Right ventricle myocardium superior (tissue), 1 donor: ENCODE data around the gene MAML2. TPM values are rescaled to one million over a fixed set of nuclear protein-coding genes. Genes with fewer than 3 reads are reported as not detected.

Experiments used
- ATAC-seq: fragments of 200-7000 bp; cut with Tn5 transposase; one replicate; pipeline ENCODE4 v1.9.1; 2020; ENCODE audit warnings: mild to moderate bottlenecking; ENCODE audit not compliant: poor library complexity
- DNase-seq: peaks from one replicate; pipeline ENCODE4 v3.0.0-alpha.2; 2020
- intact Hi-C: fragments of 100-400 bp; cut with DNase I; formaldehyde crosslinking; loops from one replicate; pipeline ENCODE4 v1.11.2; 2022
- long read RNA-seq: library from polyadenylated mRNA; unstranded; transcript quantifications from one replicate; pipeline ENCODE4 v2.0.0, GENCODE V29; 2021
- total RNA-seq: library from RNA; stranded (reverse); fragmentation: NEBNext Ultra II Directional; extraction: Animal tissue kit (Norgen Biotek cat#: 25700); gene quantifications from one replicate; pipeline ENCODE4 v1.2.1, GENCODE V29; 2021
- donor health status: DM: no; HTN: yes; CAD: no; lungs with severe emphysema.

MAML2 gene
- total RNA-seq = 4.5 TPM
- long read RNA-seq, partial matches to known transcripts = 1 of 2 reads
- long read RNA-seq, other reads (novel, unspliced or antisense) = 0 of 2 reads

- peak; percentile 95 for DNase-seq
- intact Hi-C loops = loop anchor here (2.0 to 5.0 kb wide), 2 partner anchors 288 to 501 kb away; no protein-coding TSS in a partner anchor
- ATAC-seq = peak; percentile 95
Measured at GRCh38 chr11:96342961-96343711, at the start of gene MAML2. Gene MAML2 (minus strand): TSS chr11:96343195. CDS start chr11:96341895, 1,300 bp downstream.

DNA sequence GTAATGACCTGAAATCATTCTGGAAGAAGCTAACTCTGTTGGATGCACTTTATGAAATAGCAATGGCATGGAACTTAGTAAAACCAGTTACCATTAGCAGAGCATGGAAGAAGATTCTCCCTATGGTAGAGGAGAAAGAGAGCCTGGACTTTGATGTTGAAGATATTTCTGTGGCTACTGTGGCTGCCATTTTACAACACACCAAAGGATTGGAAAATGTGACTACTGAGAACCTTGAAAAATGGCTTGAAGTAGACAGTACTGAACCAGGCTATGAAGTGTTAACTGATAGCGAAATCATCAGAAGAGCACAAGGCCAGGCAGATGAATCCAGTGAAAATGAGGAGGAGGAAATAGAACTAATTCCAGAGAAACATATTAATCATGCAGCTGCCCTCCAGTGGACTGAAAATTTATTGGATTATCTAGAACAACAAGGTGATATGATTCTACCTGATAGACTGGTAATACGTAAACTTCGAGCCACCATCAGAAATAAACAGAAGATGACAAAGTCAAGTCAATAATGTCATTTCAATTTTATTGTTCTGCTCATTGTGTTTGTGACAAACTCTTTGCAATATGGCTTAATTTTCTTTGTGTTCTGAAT, 48.8 kb upstream of the MAML2 start:
- DNase-seq (no peak), ATAC-seq (no peak)
- intact Hi-C loops = loop anchor here (5.0 kb wide), 1 partner anchor 555 kb away; no protein-coding TSS in a partner anchor

DNA sequence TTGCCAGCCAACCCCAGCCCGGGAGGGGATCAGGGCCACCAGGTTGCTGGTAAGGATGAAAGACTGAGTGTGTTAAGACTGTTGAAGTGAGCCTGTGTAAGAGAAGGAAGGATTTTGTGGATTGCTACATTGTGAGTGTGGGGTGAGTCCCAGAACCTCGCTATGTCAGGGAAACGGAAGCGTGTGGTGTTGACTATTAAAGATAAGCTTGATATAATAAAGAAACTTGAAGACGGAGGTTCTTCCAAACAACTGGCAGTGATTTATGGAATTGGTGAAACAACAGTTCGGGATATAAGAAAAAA, 47.4 kb upstream of the MAML2 start:
- intact Hi-C loops = loop anchor here (5.0 kb wide), 1 partner anchor 553 kb away; no protein-coding TSS in a partner anchor

DNA sequence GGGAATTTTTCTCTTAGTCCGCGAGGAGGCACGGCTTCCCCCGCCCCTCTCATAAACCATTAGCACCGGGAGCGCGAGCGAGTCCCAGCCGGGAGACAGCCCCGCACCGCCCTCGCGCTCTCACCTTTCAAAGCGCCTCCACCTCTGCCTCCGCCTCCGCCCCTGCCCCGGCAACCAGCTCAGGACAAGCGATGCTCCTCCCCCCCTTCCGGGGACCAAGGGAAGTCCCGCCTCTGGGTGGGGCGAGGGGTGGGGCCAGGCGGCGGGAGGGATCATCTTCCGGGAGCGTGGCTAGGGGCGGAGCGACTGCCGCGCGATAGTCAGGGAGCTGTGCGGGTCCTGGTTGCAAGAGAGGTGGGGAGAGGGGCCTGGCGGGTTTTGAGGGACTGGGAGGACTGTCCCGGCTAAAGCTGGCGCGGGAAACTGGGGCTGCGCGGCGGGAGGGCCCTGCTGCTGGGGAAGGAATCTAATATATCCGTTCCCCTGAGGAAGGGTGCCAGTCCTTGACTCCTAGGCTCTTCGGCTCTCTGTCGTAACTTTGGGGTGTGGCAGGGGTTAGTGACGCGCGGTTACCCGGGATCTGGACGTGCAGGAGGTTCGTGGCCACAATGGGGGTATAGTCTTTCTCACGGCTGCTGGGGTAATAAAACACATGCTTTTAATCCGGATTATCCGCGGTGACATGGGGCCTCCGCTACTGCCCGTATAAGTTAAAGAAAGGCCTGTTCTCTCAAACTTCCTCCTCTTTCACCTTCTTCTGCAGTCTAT, 46.9 kb upstream of the MAML2 start, which contains the start of the genes CCDC82 and JRKL:
TSS of gene CCDC82 (minus strand) at position 193 of the 768 bp plus-strand sequence. CDS start 5,165 bp downstream, outside the sequence.
TSS of gene JRKL (plus strand) at position 294 of the 768 bp plus-strand sequence. CDS start 637 bp downstream, outside the sequence.
- intact Hi-C loops = loop anchor here (5.0 kb wide), 1 partner anchor 553 kb away; no protein-coding TSS in a partner anchor
- peak; percentile 100 for ATAC-seq

More for the DNA sequence above, 47.4 kb upstream of the MAML2 start:
- ATAC-seq (peak; percentile 18), DNase-seq (no peak)

GRCh38 chr11:96388891-96389719, 46.1 kb upstream of the MAML2 start:
- ATAC-seq (peak; percentile 52), DNase-seq (no peak)
- intact Hi-C loops = no loop called here

More for the DNA sequence above, 46.9 kb upstream of the MAML2 start, which contains the start of the genes CCDC82 and JRKL:
- DNase-seq = peak; percentile 97

GRCh38 chr11:96385187-96385586, 42.2 kb upstream of the MAML2 start:
- no peak for ATAC-seq
- intact Hi-C loops = no loop called here
- no peak for DNase-seq

DNA sequence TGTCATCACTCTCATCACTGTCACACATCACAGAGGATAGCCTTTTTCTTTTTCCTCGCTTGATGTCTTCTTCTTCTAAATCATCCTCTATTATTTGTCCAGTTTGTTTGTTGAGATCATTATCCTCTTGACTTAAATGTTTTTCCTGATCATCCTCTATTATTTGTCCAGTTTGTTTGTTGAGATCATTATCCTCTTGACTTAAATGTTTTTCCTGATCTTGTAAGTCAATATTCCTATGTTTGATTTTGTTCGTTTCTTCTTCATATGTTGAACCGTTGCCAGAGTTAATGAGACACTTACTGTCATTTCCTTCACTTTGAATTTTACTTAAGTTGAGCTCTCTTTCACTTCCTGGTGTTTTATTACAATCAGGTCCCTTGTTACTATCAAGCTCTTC, 41.2 kb upstream of the MAML2 start:
- DNase-seq (no peak), ATAC-seq (no peak)
- intact Hi-C loops = no loop called here

DNA sequence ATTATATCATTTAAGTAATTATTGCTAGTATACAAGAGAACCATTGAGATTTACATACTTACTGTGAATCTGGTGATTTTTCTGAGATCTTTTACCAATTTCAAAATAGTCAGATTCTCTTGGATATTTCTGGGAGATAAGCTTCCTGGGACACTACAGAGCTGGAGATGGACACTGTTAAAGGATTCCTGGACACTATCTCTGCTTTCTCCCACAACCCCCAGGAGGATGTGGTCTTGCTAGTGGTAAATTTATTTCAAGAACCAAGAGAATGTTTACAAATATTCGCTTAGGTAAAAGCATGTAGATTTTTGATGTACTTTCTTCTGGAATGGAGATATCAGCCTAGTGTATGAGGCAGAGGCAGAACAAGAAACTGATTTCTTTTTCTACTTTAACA, 33.8 kb upstream of the MAML2 start:
- DNase-seq (no peak), ATAC-seq (no peak)
- intact Hi-C loops = no loop called here

GRCh38 chr11:96373826-96374225, 30.8 kb upstream of the MAML2 start:
- DNase-seq = no peak
- intact Hi-C loops = no loop called here
- ATAC-seq = no peak

GRCh38 chr11:96367342-96367741, 24.3 kb upstream of the MAML2 start:
- intact Hi-C loops = no loop called here
- no peak for DNase-seq
- no peak for ATAC-seq

GRCh38 chr11:96366024-96366423, 23.0 kb upstream of the MAML2 start:
- ATAC-seq (no peak), DNase-seq (no peak)
- intact Hi-C loops = no loop called here

GRCh38 chr11:96365493-96365892, 22.5 kb upstream of the MAML2 start:
- intact Hi-C loops = no loop called here
- DNase-seq (no peak), ATAC-seq (no peak)

DNA sequence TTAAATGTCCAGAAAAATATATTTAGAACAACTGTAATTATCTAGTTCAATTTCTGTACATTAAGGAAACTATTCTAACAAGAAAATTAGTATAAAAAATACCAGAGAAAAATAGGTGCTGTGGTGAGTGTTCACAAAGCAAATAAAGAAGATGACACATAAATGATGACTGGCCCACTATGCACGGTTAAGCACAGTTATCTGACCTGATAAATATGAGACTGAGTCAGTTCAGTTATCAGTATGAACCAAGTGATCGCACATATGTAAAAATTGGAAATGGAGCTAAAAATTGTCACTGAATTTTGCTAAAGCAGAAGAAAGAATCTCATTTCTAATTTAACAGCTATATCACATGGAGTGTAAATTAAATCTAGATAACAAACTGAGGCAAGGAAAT, 18.8 kb upstream of the MAML2 start:
- ATAC-seq (no peak), DNase-seq (no peak)
- intact Hi-C loops = no loop called here

GRCh38 chr11:96358321-96358720, 15.3 kb upstream of the MAML2 start:
- intact Hi-C loops = no loop called here
- DNase-seq (no peak), ATAC-seq (no peak)

DNA sequence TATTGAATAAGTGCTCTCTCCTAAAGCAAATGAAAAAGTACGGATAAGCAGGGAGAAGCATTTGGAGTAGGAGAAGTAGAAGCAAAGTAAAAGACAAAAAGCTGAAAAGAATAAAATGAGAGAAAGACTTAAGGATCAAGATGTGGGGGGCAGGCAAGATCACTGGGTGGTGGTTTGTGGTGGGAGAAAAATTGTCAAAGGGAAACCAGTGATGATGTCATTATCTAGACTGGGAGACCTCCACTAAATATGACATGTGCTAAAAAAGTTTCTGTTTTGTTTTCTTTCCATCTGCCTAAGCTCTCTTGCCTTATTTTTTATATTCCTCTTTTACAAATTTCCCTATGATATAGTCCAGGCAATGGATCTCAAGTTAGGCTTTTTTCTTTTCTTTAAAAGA, 14.8 kb upstream of the MAML2 start:
- DNase-seq (no peak), ATAC-seq (no peak)
- intact Hi-C loops = no loop called here

GRCh38 chr11:96356848-96357247, 13.9 kb upstream of the MAML2 start:
- intact Hi-C loops = no loop called here
- no peak for ATAC-seq

GRCh38 chr11:96342014-96342960, 708 bp downstream of the MAML2 start:
- ATAC-seq (peak; percentile 2), DNase-seq (no peak)
- intact Hi-C loops = loop anchor here (2.0 to 5.0 kb wide), 2 partner anchors 287 to 500 kb away; no protein-coding TSS in a partner anchor

More at GRCh38 chr11:96356848-96357247, 13.9 kb upstream of the MAML2 start:
- no peak for DNase-seq
